ENCODE data around the gene EVC.

DNA sequence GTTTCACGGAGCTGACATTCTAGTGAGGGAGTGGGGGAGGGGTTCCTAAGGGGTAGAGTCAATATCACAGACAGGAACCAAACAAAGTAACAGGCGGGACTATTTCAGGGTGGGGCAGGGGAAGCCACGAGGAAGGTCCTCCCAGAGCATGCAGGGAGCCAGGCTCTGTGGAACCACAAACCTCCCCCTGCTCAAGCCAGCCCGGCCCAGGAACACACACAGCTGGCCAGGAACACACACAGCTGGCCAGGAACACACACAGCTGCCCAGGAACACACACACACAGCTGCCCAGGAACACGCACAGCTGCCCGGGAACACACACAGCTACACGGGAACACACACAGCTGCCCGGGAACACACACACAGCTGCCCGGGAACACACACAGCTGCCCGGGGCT is 27.4 kb upstream of the EVC start:
- TF ChIP-seq CTCF (IDR thresholded peaks at IDR 0.05) (no peak), POLR2A (IDR thresholded peaks at IDR 0.05) (no peak)

Measured in tibial nerve (tissue), 3 donors.